GM19438 (cell line): ENCODE measurements around the gene MYO16.

Experiments used
- ATAC-seq: cut with Tn5 transposase; IDR thresholded peaks from one replicate; pipeline ENCODE4 v1.9.1; 2021; ENCODE audit warnings: low read depth; ENCODE audit not compliant: unreplicated experiment

MYO16 gene

GRCh38 chr13:109140479-109141349 is 511.3 kb downstream of the MYO16 start:
- no peak for ATAC-seq

DNA sequence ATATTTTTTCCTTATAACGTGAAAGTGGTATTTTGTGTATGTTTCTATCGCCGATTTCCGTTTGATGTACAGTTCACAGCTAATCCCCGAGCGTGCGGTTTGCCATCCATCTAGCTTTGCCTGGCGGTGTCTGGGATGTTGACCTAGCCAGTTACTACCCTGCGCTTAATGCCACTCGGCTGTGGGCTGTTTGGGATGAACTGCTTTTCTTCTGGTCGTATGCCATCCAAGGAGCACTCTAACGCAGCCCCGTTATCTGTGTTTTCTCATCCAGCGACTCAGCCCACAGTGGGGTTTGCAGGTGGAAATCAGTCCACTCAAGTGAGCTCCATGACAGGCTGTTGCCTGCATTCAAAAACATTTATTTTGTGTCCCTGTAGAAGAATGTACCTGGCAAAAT is 512.3 kb downstream of the MYO16 start:
- no peak for ATAC-seq

- no peak for ATAC-seq
Observed at GRCh38 chr13:109144693-109145437, 515.5 kb downstream of the MYO16 start.

DNA sequence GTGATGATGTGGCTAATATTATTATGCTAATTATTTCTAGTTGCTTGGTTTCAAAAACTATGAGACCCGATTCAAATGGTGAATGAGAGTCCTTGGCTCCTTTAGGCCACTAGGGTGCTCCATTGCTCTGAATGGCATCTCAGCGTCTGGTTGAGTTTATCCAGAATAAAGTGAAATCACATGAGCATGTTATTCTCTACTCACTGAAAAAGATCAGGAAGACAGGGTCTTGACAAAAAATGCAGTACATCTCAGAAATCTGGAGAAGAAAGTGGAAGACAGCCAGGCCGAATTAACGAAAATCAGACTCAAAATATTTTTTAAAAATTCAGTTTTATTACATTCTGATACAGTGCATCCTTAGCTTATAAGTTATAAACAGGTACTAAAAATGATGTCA is 516.2 kb downstream of the MYO16 start:
- ATAC-seq: peak; percentile 94

DNA sequence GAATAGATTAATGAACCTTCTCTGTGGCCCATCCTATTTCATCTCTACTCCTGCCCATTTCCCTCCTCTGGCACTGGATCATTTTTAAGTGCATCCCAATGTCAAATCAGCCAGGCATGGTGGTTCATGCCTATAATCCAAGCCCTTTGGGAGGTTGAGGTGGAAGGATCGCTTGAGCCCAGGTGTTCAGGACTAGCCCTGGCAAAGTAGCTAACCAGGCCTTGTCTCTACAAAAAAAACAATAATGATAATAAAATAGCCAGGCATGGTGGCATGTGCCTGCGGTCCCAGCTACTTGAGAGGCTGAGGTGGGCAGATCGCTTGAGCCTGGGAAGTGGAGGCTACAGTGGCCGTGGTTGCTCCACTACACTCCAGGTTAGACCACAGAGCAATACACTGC is 517.0 kb downstream of the MYO16 start:
- no peak for ATAC-seq

- ATAC-seq: no peak
Observed at GRCh38 chr13:109146912-109147647, 517.7 kb downstream of the MYO16 start.

- ATAC-seq: no peak
Observed at GRCh38 chr13:109148243-109148642, 518.8 kb downstream of the MYO16 start.

DNA sequence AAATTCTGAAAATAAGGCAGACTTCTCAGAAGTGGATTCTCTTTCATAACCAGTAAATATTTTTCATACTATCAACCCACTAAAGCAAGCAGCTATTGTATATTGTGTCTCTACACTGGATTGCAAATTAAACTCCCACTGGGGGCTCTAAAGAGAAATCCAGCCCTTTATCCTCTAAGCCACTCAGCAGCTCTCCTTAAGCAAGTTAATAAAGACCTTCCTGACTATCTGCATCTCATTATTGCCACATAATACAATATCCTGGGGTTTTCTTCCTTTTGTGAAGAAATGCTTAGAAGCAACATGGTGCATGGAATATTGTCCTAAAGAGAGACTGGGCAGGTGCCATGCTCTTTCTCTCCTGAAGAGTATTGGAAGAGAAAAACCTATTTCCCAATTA is 521.3 kb downstream of the MYO16 start:
- no peak for ATAC-seq

DNA sequence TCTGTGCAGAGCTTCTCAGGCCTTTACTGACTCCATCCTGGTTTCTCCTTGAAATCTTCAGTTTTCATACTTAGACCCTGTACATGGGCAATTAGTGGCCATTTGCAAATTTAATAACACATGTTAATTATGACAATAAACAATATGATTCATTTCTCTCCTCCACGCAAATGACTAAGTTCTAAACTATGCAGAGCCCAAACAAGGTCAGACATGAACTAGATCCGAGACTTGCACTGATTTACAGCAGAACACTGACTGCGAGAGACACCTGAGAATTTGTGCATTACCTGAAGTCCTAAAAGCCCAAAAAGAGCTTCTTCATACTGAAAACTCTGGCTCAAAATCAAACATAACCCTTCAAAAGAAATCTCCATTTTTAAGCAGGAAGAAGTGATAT is 521.8 kb downstream of the MYO16 start:
- ATAC-seq: no peak

DNA sequence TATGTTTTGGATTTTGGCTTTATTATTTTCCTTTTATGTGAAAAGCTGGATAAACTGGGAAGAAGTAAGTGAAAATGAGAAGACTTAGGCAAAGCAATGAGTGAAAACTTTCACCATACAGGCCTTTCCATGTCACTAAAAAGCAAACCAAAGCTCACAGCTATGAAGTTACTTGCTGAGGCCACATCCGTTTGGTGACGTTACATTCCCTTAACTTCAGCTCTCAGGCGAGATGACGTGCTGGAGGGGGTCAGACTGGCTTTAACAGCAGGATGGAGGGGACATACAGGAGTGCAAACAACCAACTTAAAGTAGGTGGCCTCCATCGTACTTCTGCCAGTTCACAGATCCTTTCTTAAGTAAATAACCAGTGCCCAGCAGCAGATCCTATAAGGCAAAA is 522.3 kb downstream of the MYO16 start:
- no peak for ATAC-seq

DNA sequence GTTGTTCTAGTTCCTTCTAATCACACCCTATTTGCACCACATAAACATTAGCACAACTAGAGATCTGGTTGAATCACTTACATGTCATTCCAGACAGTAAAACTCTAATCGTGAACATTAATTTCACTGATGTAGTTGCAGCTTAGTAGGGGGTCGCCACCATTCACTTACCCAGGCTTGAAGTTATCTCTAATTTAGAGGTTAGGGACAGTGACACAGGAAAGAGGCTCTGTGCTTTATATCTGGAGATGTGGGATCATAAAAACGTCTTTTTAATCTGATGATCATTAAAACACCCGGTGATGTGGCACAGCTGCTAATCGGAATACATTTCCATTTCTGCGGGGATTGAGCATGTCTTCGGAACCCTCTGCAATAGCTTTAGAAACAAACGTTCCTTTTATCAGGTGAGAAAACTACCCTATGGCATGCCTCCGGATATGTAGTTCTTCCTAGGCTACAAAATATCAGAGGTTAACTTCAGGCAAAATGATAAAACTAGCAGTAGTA is 523.0 kb downstream of the MYO16 start:
- ATAC-seq: no peak

GRCh38 chr13:109152941-109153340 is 523.5 kb downstream of the MYO16 start:
- no peak for ATAC-seq

DNA sequence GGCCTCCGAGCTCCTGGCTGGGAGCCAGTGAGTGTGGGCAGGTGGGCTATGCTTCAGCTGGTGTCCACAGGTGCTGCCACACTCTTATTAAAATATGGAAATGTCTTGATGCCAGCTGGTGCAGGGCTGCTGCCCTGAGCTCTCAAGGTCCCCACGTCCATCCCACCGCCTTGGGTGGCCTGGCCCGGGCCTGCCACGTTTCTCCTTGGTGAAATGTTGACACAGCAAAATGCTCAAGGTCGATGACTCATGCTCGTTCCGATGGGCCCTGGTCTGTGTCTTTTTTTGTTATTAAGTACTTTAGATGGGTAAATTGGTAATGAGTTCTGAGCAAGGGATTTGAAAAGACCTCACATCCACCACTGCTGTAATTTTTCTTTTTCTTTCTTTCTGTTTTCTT is 524.7 kb downstream of the MYO16 start:
- no peak for ATAC-seq

DNA sequence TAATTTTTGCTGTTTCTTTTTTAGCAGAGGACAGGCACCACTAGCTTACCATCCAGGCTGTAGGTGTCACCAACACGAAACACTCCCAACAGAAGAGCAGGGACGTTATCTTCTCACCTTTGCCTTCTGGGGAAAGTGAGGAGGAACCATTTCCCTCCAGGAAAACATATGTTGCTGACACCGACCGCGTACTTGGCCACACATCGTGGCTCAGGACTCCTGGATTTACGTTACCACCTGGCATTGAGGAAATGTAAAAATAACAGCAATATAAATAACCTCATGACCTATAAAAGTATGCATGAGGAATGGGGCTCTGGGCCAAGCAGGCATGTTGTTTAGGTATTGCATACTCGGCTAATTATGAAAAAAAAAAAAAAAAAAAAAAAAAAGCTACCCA is 525.1 kb downstream of the MYO16 start:
- ATAC-seq: no peak

DNA sequence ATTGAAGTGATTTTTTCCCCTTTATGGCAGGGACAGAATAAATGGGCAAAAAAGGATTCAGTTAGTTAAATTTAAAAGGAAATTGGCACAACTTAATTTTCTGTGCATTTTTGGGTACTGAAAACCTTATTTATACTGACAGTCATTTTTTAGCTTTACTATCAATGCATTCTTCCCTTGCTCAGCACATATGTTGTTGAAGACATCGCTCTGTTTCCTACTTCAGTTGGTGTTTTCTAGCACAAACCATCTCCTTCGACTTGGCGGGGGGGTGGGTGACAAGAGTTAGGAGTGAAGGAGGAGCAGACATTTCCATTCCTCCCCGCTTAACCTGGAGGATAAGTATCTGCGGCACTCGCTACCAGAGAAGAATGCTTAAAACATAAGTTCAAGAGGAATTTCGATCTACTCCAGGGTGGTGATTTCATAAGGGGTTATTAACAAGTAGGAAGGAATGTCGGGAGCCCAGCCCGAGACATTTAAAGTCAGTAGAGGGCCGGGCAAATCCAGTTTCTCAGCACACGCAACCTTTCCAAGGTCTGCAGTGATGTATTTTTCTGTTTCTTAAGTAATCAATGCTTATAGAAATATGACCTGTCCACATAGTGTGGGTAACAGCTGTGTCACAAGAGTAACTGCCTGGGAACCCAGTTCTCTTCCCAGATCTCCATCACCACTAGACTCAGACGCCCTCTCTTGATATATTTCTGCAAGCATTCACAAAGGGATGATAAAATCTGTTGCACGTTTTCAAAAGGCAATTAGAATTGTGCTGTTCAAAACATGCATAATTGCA is 525.8 kb downstream of the MYO16 start:
- ATAC-seq: no peak

- no peak for ATAC-seq
Observed at GRCh38 chr13:109156181-109156935, 526.9 kb downstream of the MYO16 start.

GRCh38 chr13:109157275-109157674 is 527.9 kb downstream of the MYO16 start:
- no peak for ATAC-seq

- no peak for ATAC-seq
Observed at GRCh38 chr13:109158383-109158782, 529.0 kb downstream of the MYO16 start.

DNA sequence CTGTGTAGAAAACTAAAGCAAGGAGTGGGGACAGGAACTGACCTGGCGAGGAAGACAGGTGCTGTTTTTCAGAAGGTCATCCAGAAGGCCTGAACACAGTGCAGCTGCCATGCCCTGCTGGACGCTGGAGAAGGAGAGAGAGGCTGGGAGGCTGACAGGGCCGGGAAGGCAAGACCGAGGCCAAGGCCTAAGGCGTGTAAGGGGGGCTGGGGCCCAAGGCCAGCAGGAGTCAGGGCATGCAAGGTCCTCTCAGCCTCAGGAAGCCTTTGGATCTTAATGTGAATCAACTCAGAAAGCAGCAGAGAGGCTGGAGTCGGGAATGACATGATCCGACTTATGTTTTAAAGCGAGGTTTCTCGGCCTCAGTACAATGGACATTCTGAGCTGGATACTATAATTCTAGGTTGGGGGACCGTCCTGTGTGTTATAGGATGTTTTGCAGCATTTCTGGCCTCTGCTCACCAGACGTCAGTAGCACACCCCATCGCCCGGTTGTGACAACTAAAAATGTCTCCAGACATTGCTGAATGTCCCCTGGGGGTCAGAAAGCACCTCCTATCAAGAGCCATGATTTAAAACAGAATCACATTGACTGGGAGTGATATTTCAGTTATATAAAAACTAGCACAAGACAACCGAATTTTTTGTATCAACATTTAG is 530.4 kb downstream of the MYO16 start:
- ATAC-seq: no peak
